AG04450 (cell line): ENCODE measurements around the gene FUT7. TPM values are rescaled to one million over a fixed set of nuclear protein-coding genes. Genes with fewer than 3 reads are reported as not detected.
A peak's percentile ranks its signal among the peaks of the same experiment; 100 is the strongest.

Source experiments
- CTCF ChIA-PET: fragments of 300-600, 350-600 bp; formaldehyde crosslinking; extraction: SDS; loops from one replicate; lab custom pipeline; 2022; ENCODE audit warnings: antibody characterized with exemption, inconsistent platforms; lab: Charles Lee
- POLR2A ChIA-PET: fragments of 350-600 bp; formaldehyde crosslinking; extraction: SDS; loops from one replicate; lab custom pipeline; 2021; ENCODE audit warnings: antibody characterized with exemption, inconsistent platforms; lab: Yijun Ruan, JAX
- DNase-seq: peaks from one replicate; pipeline ENCODE4 v3.0.0-alpha.2; 2011; ENCODE audit warnings: low read depth, low spot score
- H3K27ac ChIP-seq: one replicate; pipeline ENCODE4 v1.5.1; 2012; ENCODE audit warnings: low read depth, low read length, control low read depth
- H3K27me3 ChIP-seq: one replicate; pipeline ENCODE4 v1.6.0; 2012; ENCODE audit warnings: low read length; ENCODE audit not compliant: control insufficient read depth, insufficient read depth
- H3K4me3 ChIP-seq: 2 replicates; pipeline ENCODE4 v1.5.1; 2011; ENCODE audit warnings: mild to moderate bottlenecking, low read depth, low read length, control low read depth
- H3K9me3 ChIP-seq: 2 replicates; pipeline ENCODE4 v1.5.1; 2012; ENCODE audit warnings: low read length; ENCODE audit not compliant: control insufficient read depth, insufficient read depth
- CTCF ChIP-seq: IDR thresholded peaks from 2 replicates; pipeline ENCODE4 v1.5.1; 2011; ENCODE audit warnings: low read depth, low read length, control low read depth, inconsistent platforms
- polyA plus RNA-seq: library from polyadenylated mRNA; depleted of rRNA; stranded (reverse); fragments of >200 nt; gene quantifications from 2 replicates; pipeline ENCODE4 v1.2.3, GENCODE V29; 2011

Gene FUT7
- polyA plus RNA-seq, 1 experiment, result not detected

GRCh38 chr9:136994888-136995230 is 37.0 kb downstream of the FUT7 start:
- Histone ChIP-seq H3K9me3 (peaks cover 12% of the 10 kb centered on the region), H3K27me3 (no peaks in the 10 kb centered on the region), H3K4me3 (no peak overlapping the region), H3K27ac (no peak overlapping the region)
- ChIA-PET POLR2A (no interaction called here), CTCF (no interaction called here)
- DNase-seq, result no peak
- no peak for TF ChIP-seq CTCF

GRCh38 chr9:136994180-136994887 is 37.6 kb downstream of the FUT7 start:
- ChIA-PET POLR2A (no interaction called here), CTCF (interaction anchor here (2.8 kb wide), 1 partner anchor 35 kb away, joined by 11 read pairs; no protein-coding TSS in a partner anchor)
- TF ChIP-seq CTCF, result no peak
- peaks cover 2% of the 10 kb centered on the region for H3K27me3 ChIP-seq
- H3K9me3 ChIP-seq, result peaks cover 12% of the 10 kb centered on the region
- no peak overlapping the region for H3K4me3 ChIP-seq
- H3K27ac ChIP-seq, result no peak overlapping the region
- DNase-seq, result no peak

GRCh38 chr9:136992819-136993369 is 39.0 kb downstream of the FUT7 start:
- no peak for DNase-seq
- Histone ChIP-seq H3K27me3 (peaks cover 4% of the 10 kb centered on the region), H3K9me3 (peaks cover 12% of the 10 kb centered on the region), H3K27ac (no peak overlapping the region), H3K4me3 (peak overlapping the region; percentile 74)
- TF ChIP-seq CTCF, result no peak
- ChIA-PET CTCF (interaction anchor here (1.5 to 2.8 kb wide), 2 partner anchors 37 to 43 kb away, joined by 3 to 11 read pairs; no protein-coding TSS in a partner anchor), POLR2A (interaction anchor here (1.1 kb wide), 1 partner anchor 284 kb away, joined by 3 read pairs; no protein-coding TSS in a partner anchor)

GRCh38 chr9:136991993-136992818 is 39.7 kb downstream of the FUT7 start, which contains the start of gene PAXX:
PAXX (plus strand) TSS chr9:136992422; CDS start chr9:136992444, 22 bp downstream.
- Histone ChIP-seq H3K27ac (no peak within 1 kb of the TSS), H3K27me3 (peaks cover 6% of the 10 kb centered on the region), H3K9me3 (peaks cover 12% of the 10 kb centered on the region), H3K4me3 (peak within 1 kb of the TSS; percentile 74)
- TF ChIP-seq CTCF, result no peak
- ChIA-PET CTCF (interaction anchor here (0.6 to 2.8 kb wide), 4 partner anchors 37 to 72 kb away, joined by 3 to 11 read pairs (median 3); no protein-coding TSS in a partner anchor), POLR2A (interaction anchor here (0.6 to 1.1 kb wide), 4 partner anchors 8 to 284 kb away, joined by 3 to 4 read pairs (median 3); partner anchors contain the start of gene EDF1)
- DNase-seq, result peak; percentile 57
